Endothelial cell of umbilical vein (primary cell): Measurements from ENCODE around the gene SAMD14. TPM values are rescaled to one million over a fixed set of nuclear protein-coding genes. Genes with fewer than 3 reads are reported as not detected.

Experiments
- BruUV-seq: library from RNA; stranded (reverse); fragments of 400-500 nt; replicated peaks from 2 replicates; lab custom pipeline; 2021; lab: Mats Ljungman, UMichigan
- CTCF ChIA-PET: fragments of 300-600, 350-600 bp; sonication (Branson Sonifier 250); formaldehyde crosslinking; loops from one replicate; lab custom pipeline; 2021; ENCODE audit warnings: antibody characterized with exemption, inconsistent platforms; lab: Charles Lee
- POLR2A ChIA-PET: fragments of 300-600, 350-600 bp; sonication (Branson Sonifier 250); formaldehyde crosslinking; loops from one replicate; lab custom pipeline; 2021; ENCODE audit warnings: antibody characterized with exemption, inconsistent platforms; lab: Charles Lee
- DNase-seq: peaks from one replicate; pipeline ENCODE4 v3.0.0-alpha.2; 2011; ENCODE audit warnings: low read depth, low spot score
- FAIRE-seq: peaks from 2 replicates; lab custom pipeline; 2011; peaks lifted over from hg19 to GRCh38; lab: Jason Lieb, UNC
- H2AFZ ChIP-seq: 2 replicates; pipeline ENCODE4 v1.6.0; 2012; ENCODE audit warnings: low read depth, low read length, control low read depth, inconsistent platforms
- H3K27ac ChIP-seq: 2 replicates; pipeline ENCODE4 v1.5.1; 2011; ENCODE audit warnings: low read depth, mild to moderate bottlenecking, control low read depth, low read length, moderate library complexity; ENCODE audit not compliant: insufficient read depth
- H3K27me3 ChIP-seq, 2 experiments: 2 replicates each; pipeline versions ENCODE4 v1.6.0 to v1.6.1; 2011; ENCODE audit warnings: low read length in 2 of 2, mixed read lengths in 1 of 2; ENCODE audit not compliant: control insufficient read depth in 2 of 2, insufficient read depth in 2 of 2
- H3K36me3 ChIP-seq, 2 experiments: 2 replicates in 1 of 2; 3 replicates in 1 of 2; pipeline ENCODE4 v1.5.1; 2011; ENCODE audit warnings: low read length in 2 of 2, mild to moderate bottlenecking in 1 of 2, moderate library complexity in 1 of 2; ENCODE audit not compliant: control insufficient read depth in 2 of 2, insufficient read depth in 2 of 2; ENCODE audit errors: extremely low read depth in 1 of 2
- H3K4me1 ChIP-seq: 3 replicates; pipeline ENCODE4 v1.5.1; 2011; ENCODE audit warnings: mild to moderate bottlenecking, low read length; ENCODE audit not compliant: control insufficient read depth, insufficient read depth; ENCODE audit errors: extremely low read depth
- H3K4me2 ChIP-seq: 2 replicates; pipeline ENCODE4 v1.6.1; 2011; ENCODE audit warnings: low read length, control low read depth, mixed read lengths; ENCODE audit not compliant: insufficient read depth
- H3K4me3 ChIP-seq, 3 experiments: fragments of 200-600 bp in 1 of 3; sonication (generic), shearing (Covaris generic) in 1 of 3; replicated peaks in 1 of 3; 2 replicates each; pipeline ENCODE4 v1.5.1; 2011 to 2016; ENCODE audit warnings: control low read depth in 3 of 3, low read length in 3 of 3, mild to moderate bottlenecking in 2 of 3, inconsistent platforms in 1 of 3, low read depth in 1 of 3, moderate library complexity in 1 of 3; ENCODE audit not compliant: insufficient read depth in 1 of 3
- H3K79me2 ChIP-seq: 2 replicates; pipeline ENCODE4 v1.6.0; 2012; ENCODE audit warnings: low read length, inconsistent platforms; ENCODE audit not compliant: control insufficient read depth, insufficient read depth
- H3K9ac ChIP-seq: replicated peaks from 2 replicates; pipeline ENCODE3; 2011; ENCODE audit warnings: low read length, control low read depth; ENCODE audit not compliant: insufficient read depth; ENCODE audit errors: extremely low read depth
- H3K9me1 ChIP-seq: replicated peaks from 3 replicates; pipeline ENCODE4 v1.6.0; 2011; ENCODE audit warnings: mild to moderate bottlenecking, low read length; ENCODE audit not compliant: control insufficient read depth, insufficient read depth; ENCODE audit errors: extremely low read depth
- H3K9me3 ChIP-seq: replicated peaks from 2 replicates; pipeline ENCODE4 v1.5.1; 2012; ENCODE audit warnings: low read length, inconsistent platforms; ENCODE audit not compliant: control insufficient read depth, insufficient read depth
- H4K20me1 ChIP-seq: replicated peaks from 2 replicates; pipeline ENCODE3; 2011; ENCODE audit warnings: mild to moderate bottlenecking, low read length; ENCODE audit not compliant: control insufficient read depth, insufficient read depth; ENCODE audit errors: extremely low read depth
- CTCF ChIP-seq, 2 donors: IDR thresholded peaks; 1 replicate in 1 of 2; 2 replicates in 1 of 2; pipeline ENCODE4 v1.5.1; 2011; ENCODE audit warnings: low read length in 2 of 2, mild to moderate bottlenecking in 2 of 2, moderate library complexity in 2 of 2, control low read depth in 1 of 2, inconsistent platforms in 1 of 2, low read depth in 1 of 2; ENCODE audit not compliant: insufficient read depth in 1 of 2; ENCODE audit errors: extremely low read depth in 1 of 2
- EZH2 ChIP-seq: IDR thresholded peaks from 2 replicates; pipeline ENCODE4 v1.6.1; 2012; ENCODE audit warnings: borderline replicate concordance, low read depth, mild to moderate bottlenecking, moderate library complexity, low read length, inconsistent platforms; ENCODE audit not compliant: severe bottlenecking
- FOS ChIP-seq: IDR thresholded peaks from 2 replicates; pipeline ENCODE4 v1.6.1; 2011; ENCODE audit warnings: mild to moderate bottlenecking, low read length, moderate library complexity, borderline replicate concordance; ENCODE audit not compliant: insufficient read depth
- GATA2 ChIP-seq: IDR thresholded peaks from 2 replicates; pipeline ENCODE4 v1.7.0; 2011; ENCODE audit warnings: low read depth, mild to moderate bottlenecking, moderate library complexity, mixed read lengths, low read length; ENCODE audit not compliant: insufficient read length, insufficient read depth
- JUN ChIP-seq: IDR thresholded peaks from 2 replicates; pipeline ENCODE4 v1.6.1; 2011; ENCODE audit warnings: borderline replicate concordance, low read depth; ENCODE audit not compliant: insufficient read length, insufficient read depth
- MAX ChIP-seq: IDR thresholded peaks from 2 replicates; pipeline ENCODE4 v1.6.1; 2011; ENCODE audit not compliant: insufficient read depth, insufficient read length
- MYC ChIP-seq: IDR thresholded peaks from one replicate; pipeline ENCODE4 v1.6.1; 2011; ENCODE audit warnings: mild to moderate bottlenecking, low read depth, low read length
- POLR2A ChIP-seq: IDR thresholded peaks from 2 replicates; pipeline ENCODE4 v1.6.1; 2012; ENCODE audit warnings: low read depth, mild to moderate bottlenecking, control low read depth, low read length
- POLR2AphosphoS5 ChIP-seq: IDR thresholded peaks from 2 replicates; pipeline ENCODE4 v1.6.1; 2012; ENCODE audit warnings: low read depth, mild to moderate bottlenecking, control low read depth, low read length, moderate library complexity; ENCODE audit not compliant: insufficient read depth
- dilution Hi-C: fragments of 300-500 bp; cut with MboI; formaldehyde crosslinking; loops from one replicate; pipeline ENCODE4 v1.15.0; 2019; ENCODE audit warnings: low sequenced_read_pairs; ENCODE audit not compliant: extremely low pct_ligation_motif_present
- intact Hi-C: fragments of 100-400 bp; cut with micrococcal nuclease; formaldehyde crosslinking; loops from one replicate; pipeline ENCODE4 v1.10.0; 2022
- polyA plus RNA-seq, 4 experiments: library from polyadenylated mRNA; depleted of rRNA in 3 of 4; stranded (reverse) in 3 of 4; unstranded in 1 of 4; fragments of >200 nt; gene quantifications; 2 replicates each; pipeline versions ENCODE4 v1.2.1 to v1.2.3, GENCODE V29; 2011 to 2012; ENCODE audit warnings: missing spikeins in 1 of 4
- total RNA-seq: library from RNA; stranded (reverse); gene quantifications from 2 replicates; pipeline ENCODE4 v1.2.3, GENCODE V29; 2021

Gene SAMD14
- total and polyA plus RNA-seq, 2 donors (not counting 3 experiments of a cell fraction or from before 2014, with no cell fraction given): 6.8 to 15.6 TPM

DNA sequence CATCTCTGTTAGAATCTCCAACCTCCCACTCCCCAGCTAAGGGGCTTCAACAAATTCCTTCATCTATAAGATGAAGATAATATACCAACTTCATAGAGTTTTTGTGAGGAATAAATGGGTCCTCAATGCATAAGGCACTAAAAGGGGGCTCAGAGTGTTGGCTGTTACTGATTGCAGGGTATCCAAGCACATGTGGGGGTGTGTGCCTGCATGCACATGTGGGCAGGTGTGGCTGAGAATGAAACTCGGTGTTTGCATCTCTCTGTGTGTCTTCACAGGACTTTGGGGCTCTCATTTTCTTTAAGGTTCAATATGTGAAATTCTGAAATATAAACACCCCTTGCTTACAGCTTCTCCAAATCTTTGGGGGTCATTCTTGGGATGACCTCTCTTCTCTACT lies 24.6 kb upstream of the SAMD14 start:
- no peaks in the 10 kb centered on the region for H4K20me1 ChIP-seq
- no TSS peak for BruUV-seq
- H3K79me2 ChIP-seq: peaks cover 11% of the 10 kb centered on the region
- H3K27me3 ChIP-seq: no peaks in the 10 kb centered on the region
- H3K9me3 ChIP-seq: no peaks in the 10 kb centered on the region
- dilution Hi-C loops: no loop called here
- H3K9ac ChIP-seq: no peak overlapping the region
- intact Hi-C loops: no loop called here
- no peak overlapping the region for H3K4me2 ChIP-seq
- DNase-seq (no peak), FAIRE-seq (no peak)
- TF ChIP-seq MYC: no peak
- TF ChIP-seq MAX: no peak
- TF ChIP-seq FOS: no peak
- no peak for TF ChIP-seq JUN
- no peak for TF ChIP-seq EZH2
- no peak for TF ChIP-seq POLR2A
- TF ChIP-seq POLR2AphosphoS5: no peak
- no peak for TF ChIP-seq CTCF (IDR thresholded peaks at IDR 0.05; ENCODE audit: extremely low read depth in 1 of 2, insufficient read depth in 1 of 2, low read depth in 1 of 2, low read length in 2 of 2)
- TF ChIP-seq GATA2: no peak
- no peaks in the 10 kb centered on the region for H3K9me1 ChIP-seq
- no peak overlapping the region for H3K27ac ChIP-seq
- no peak overlapping the region for H3K4me3 ChIP-seq
- peaks cover 14% of the 10 kb centered on the region for H3K4me1 ChIP-seq
- ChIA-PET CTCF (interaction anchor here (1.0 to 4.5 kb wide), 2 partner anchors 14 to 37 kb away, joined by 3 to 34 read pairs; no protein-coding TSS in a partner anchor), POLR2A (no interaction called here)
- no peaks in the 10 kb centered on the region for H3K36me3 ChIP-seq
- no peak overlapping the region for H2AFZ ChIP-seq
